ENCODE results near the gene HIP1.
"Not testable (repeated sequence)": the region's sequence is repeated elsewhere in the genome, so short reads cannot be mapped to it uniquely, and the experiment has no call there.

The HIP1 gene

GRCh38 chr7:75738604-75738974 is at the start of gene HIP1:
Gene HIP1, minus strand, starts transcription at chr7:75738941. Its CDS starts 21 bp downstream, at chr7:75738920.
- DNase-seq = no peak

- DNase-seq = not testable (repeated sequence)
Observed at GRCh38 chr7:75788154-75788847, 49.6 kb upstream of the HIP1 start.

- not testable (repeated sequence) for DNase-seq
Observed at GRCh38 chr7:75783058-75783457, 44.3 kb upstream of the HIP1 start.

- not testable (repeated sequence) for DNase-seq
Observed at GRCh38 chr7:75780647-75781273, 42.0 kb upstream of the HIP1 start.

- not testable (repeated sequence) for DNase-seq
Observed at GRCh38 chr7:75779516-75779915, 40.8 kb upstream of the HIP1 start.

- not testable (repeated sequence) for DNase-seq
Observed at GRCh38 chr7:75779035-75779434, 40.3 kb upstream of the HIP1 start.

GRCh38 chr7:75776295-75776971 is 37.7 kb upstream of the HIP1 start:
- DNase-seq = no peak

- not testable (repeated sequence) for DNase-seq
Observed at GRCh38 chr7:75773958-75774357, 35.2 kb upstream of the HIP1 start.

- no peak for DNase-seq
Observed at GRCh38 chr7:75772081-75773077, 33.6 kb upstream of the HIP1 start, which contains the start of gene CCL26. Gene CCL26, minus strand, starts transcription at chr7:75772211. Its CDS starts 35 bp downstream, at chr7:75772176.

- no peak for DNase-seq
Observed at GRCh38 chr7:75771224-75771623, 32.5 kb upstream of the HIP1 start.

GRCh38 chr7:75762350-75762917 is 23.7 kb upstream of the HIP1 start:
- DNase-seq = peak; percentile 62

GRCh38 chr7:75761801-75762200 is 23.1 kb upstream of the HIP1 start:
- not testable (repeated sequence) for DNase-seq

- no peak for DNase-seq
Observed at GRCh38 chr7:75758491-75758890, 19.8 kb upstream of the HIP1 start.

- DNase-seq = no peak
Observed at GRCh38 chr7:75757860-75758259, 19.1 kb upstream of the HIP1 start.

- DNase-seq = no peak
Observed at GRCh38 chr7:75756991-75757676, 18.4 kb upstream of the HIP1 start.

- DNase-seq = no peak
Observed at GRCh38 chr7:75756206-75756990, 17.7 kb upstream of the HIP1 start.

- no peak for DNase-seq
Observed at GRCh38 chr7:75743455-75743859, 4.7 kb upstream of the HIP1 start.

- DNase-seq = no peak
Observed at GRCh38 chr7:75740846-75741497, 2.2 kb upstream of the HIP1 start.

GRCh38 chr7:75739796-75740672 is 1.3 kb upstream of the HIP1 start:
- no peak for DNase-seq
